Measurements from ENCODE around the gene TFE3.

The TFE3 gene

GRCh38 chrX:49079489-49080428, 36.6 kb upstream of the TFE3 start, which contains the start of gene WDR45:
TSS of gene WDR45 (minus strand) at chrX:49079887. CDS start at chrX:49078095, 1,792 bp downstream.
- Histone ChIP-seq H3K4me1 (ENCODE audit: insufficient read depth, low read length, poor library complexity, severe bottlenecking) (no peaks in the 10 kb centered on the region), H3K36me3 (ENCODE audit: insufficient read depth, low read length) (no peaks in the 10 kb centered on the region)

GRCh38 chrX:49077941-49078340, 34.8 kb upstream of the TFE3 start:
- Histone ChIP-seq H3K4me2 (ENCODE audit: low read depth, low read length, poor library complexity, severe bottlenecking) (no peak overlapping the region), H4K20me1 (ENCODE audit: insufficient read depth, low read length, poor library complexity, severe bottlenecking) (no peaks in the 10 kb centered on the region)

More at GRCh38 chrX:49079489-49080428, 36.6 kb upstream of the TFE3 start, which contains the start of gene WDR45:
- H3K27me3 ChIP-seq (ENCODE audit: insufficient read depth, low read length, poor library complexity, severe bottlenecking) = no peaks in the 10 kb centered on the region
- H2AFZ ChIP-seq (ENCODE audit: low read length) = peak within 1 kb of the TSS; percentile 96
- no peaks in the 10 kb centered on the region for H3K9me2 ChIP-seq (replicated peaks; ENCODE audit: low read depth, low read length)
- no peaks in the 10 kb centered on the region for H3K9me3 ChIP-seq (ENCODE audit: insufficient read depth, low read depth, low read length)
- H3K4me3 ChIP-seq (ENCODE audit: low read length, poor library complexity, severe bottlenecking) = peak within 1 kb of the TSS; percentile 84
- no peaks in the 10 kb centered on the region for H3F3A ChIP-seq (ENCODE audit: low read depth)
- peak within 1 kb of the TSS; percentile 84 for H3K9ac ChIP-seq (ENCODE audit: low read depth, low read length, poor library complexity, severe bottlenecking)
- H3K79me2 ChIP-seq (ENCODE audit: insufficient read depth, low read length) = no peaks in the 10 kb centered on the region
- peak within 1 kb of the TSS; percentile 79 for H3K4me2 ChIP-seq (ENCODE audit: low read depth, low read length, poor library complexity, severe bottlenecking)
- no peak for TF ChIP-seq EZH2phosphoT487 (IDR thresholded peaks at IDR 0.05; ENCODE audit: borderline replicate concordance)
- TF ChIP-seq, protein P1, sequence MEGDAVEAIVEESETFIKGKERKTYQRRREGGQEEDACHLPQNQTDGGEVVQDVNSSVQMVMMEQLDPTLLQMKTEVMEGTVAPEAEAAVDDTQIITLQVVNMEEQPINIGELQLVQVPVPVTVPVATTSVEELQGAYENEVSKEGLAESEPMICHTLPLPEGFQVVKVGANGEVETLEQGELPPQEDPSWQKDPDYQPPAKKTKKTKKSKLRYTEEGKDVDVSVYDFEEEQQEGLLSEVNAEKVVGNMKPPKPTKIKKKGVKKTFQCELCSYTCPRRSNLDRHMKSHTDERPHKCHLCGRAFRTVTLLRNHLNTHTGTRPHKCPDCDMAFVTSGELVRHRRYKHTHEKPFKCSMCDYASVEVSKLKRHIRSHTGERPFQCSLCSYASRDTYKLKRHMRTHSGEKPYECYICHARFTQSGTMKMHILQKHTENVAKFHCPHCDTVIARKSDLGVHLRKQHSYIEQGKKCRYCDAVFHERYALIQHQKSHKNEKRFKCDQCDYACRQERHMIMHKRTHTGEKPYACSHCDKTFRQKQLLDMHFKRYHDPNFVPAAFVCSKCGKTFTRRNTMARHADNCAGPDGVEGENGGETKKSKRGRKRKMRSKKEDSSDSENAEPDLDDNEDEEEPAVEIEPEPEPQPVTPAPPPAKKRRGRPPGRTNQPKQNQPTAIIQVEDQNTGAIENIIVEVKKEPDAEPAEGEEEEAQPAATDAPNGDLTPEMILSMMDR (conservative IDR thresholded peaks at IDR 0.05; ENCODE audit: low read length) = no peak
- no peaks in the 10 kb centered on the region for H4K20me1 ChIP-seq (ENCODE audit: insufficient read depth, low read length, poor library complexity, severe bottlenecking)

DNA sequence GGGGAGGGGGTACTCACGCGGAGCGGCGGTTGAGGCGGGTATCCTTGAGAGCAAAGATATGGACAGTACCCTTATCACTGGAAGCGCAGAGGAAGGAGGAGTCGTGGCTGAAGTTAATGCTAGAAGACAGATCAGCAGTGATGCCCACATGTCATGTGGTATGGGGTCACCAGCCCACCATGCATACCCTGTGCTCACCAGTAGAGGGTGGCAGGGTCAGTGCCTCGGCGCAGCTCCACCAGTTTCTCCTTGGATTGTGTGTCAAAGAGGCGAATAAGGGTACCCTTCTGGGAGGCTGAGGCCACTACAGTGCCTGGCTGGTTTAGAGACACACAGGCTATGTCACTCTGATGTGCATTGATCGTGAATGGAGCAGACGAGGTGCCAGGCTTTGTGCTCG, 32.2 kb upstream of the TFE3 start:
- Histone ChIP-seq H3K4me1 (ENCODE audit: insufficient read depth, low read length, poor library complexity, severe bottlenecking) (peaks cover 2% of the 10 kb centered on the region), H3K9me2 (replicated peaks; ENCODE audit: low read depth, low read length) (no peaks in the 10 kb centered on the region), H3K36me3 (ENCODE audit: insufficient read depth, low read length) (no peaks in the 10 kb centered on the region), H3K9me3 (ENCODE audit: insufficient read depth, low read depth, low read length) (no peaks in the 10 kb centered on the region), H2AFZ (ENCODE audit: low read length) (no peak overlapping the region), H3K79me2 (ENCODE audit: insufficient read depth, low read length) (peaks cover 12% of the 10 kb centered on the region; the same call in 1 of the 2 replicates), H3F3A (ENCODE audit: low read depth) (no peaks in the 10 kb centered on the region), H3K9ac (ENCODE audit: low read depth, low read length, poor library complexity, severe bottlenecking) (no peak overlapping the region), H3K4me3 (ENCODE audit: low read length, poor library complexity, severe bottlenecking) (no peak overlapping the region), H3K27me3 (ENCODE audit: insufficient read depth, low read length, poor library complexity, severe bottlenecking) (no peaks in the 10 kb centered on the region), H4K20me1 (ENCODE audit: insufficient read depth, low read length, poor library complexity, severe bottlenecking) (no peaks in the 10 kb centered on the region), H3K4me2 (ENCODE audit: low read depth, low read length, poor library complexity, severe bottlenecking) (no peak overlapping the region)
- TF ChIP-seq, protein P1 (conservative IDR thresholded peaks at IDR 0.05; ENCODE audit: low read length) = no peak
- no peak for TF ChIP-seq EZH2phosphoT487 (IDR thresholded peaks at IDR 0.05; ENCODE audit: borderline replicate concordance)

More at GRCh38 chrX:49077941-49078340, 34.8 kb upstream of the TFE3 start:
- Histone ChIP-seq H3K36me3 (ENCODE audit: insufficient read depth, low read length) (no peaks in the 10 kb centered on the region), H3K79me2 (ENCODE audit: insufficient read depth, low read length) (peaks cover 8% of the 10 kb centered on the region; the same call in 1 of the 2 replicates), H2AFZ (ENCODE audit: low read length) (no peak overlapping the region), H3F3A (ENCODE audit: low read depth) (no peaks in the 10 kb centered on the region), H3K9ac (ENCODE audit: low read depth, low read length, poor library complexity, severe bottlenecking) (no peak overlapping the region), H3K9me3 (ENCODE audit: insufficient read depth, low read depth, low read length) (no peaks in the 10 kb centered on the region), H3K27me3 (ENCODE audit: insufficient read depth, low read length, poor library complexity, severe bottlenecking) (no peaks in the 10 kb centered on the region), H3K4me1 (ENCODE audit: insufficient read depth, low read length, poor library complexity, severe bottlenecking) (peaks cover 2% of the 10 kb centered on the region), H3K9me2 (replicated peaks; ENCODE audit: low read depth, low read length) (no peaks in the 10 kb centered on the region), H3K4me3 (ENCODE audit: low read length, poor library complexity, severe bottlenecking) (no peak overlapping the region)
- no peak for TF ChIP-seq EZH2phosphoT487 (IDR thresholded peaks at IDR 0.05; ENCODE audit: borderline replicate concordance)
- TF ChIP-seq, protein P1 (conservative IDR thresholded peaks at IDR 0.05; ENCODE audit: low read length) = no peak

Data from Loucy (cell line).